ENCODE results near the gene ARHGAP6. TPM values are rescaled to one million over a fixed set of nuclear protein-coding genes. Genes with fewer than 3 reads are reported as not detected.
"Not testable (repeated sequence)": the region's sequence is repeated elsewhere in the genome, so short reads cannot be mapped to it uniquely, and the experiment has no call there.

The ARHGAP6 gene
- total and polyA plus RNA-seq, 8 donors: 7.0 to 25.4 (median 20.5) TPM

DNA sequence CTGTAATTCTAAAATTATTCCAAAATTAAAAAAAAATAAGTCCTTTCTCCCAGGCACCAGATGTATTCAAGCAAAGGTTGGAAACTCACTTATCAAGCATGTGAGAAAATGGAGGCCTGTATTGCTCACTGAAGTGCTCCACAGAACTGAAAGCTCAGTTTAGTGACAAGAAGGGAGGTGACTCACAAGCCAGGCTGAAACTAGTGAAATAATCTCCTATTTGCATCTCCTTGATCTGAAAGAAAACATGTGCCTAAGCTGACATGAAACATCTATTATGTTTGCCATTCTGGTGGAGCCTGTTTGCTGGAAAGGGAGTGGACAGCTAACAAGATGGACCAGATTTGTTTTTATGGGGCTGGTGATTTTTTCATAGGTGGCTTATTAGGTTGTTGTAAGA is 426.5 kb downstream of the ARHGAP6 start:
- ATAC-seq (peak; percentile 29), DNase-seq (no peak)
- TF ChIP-seq, protein P1, sequence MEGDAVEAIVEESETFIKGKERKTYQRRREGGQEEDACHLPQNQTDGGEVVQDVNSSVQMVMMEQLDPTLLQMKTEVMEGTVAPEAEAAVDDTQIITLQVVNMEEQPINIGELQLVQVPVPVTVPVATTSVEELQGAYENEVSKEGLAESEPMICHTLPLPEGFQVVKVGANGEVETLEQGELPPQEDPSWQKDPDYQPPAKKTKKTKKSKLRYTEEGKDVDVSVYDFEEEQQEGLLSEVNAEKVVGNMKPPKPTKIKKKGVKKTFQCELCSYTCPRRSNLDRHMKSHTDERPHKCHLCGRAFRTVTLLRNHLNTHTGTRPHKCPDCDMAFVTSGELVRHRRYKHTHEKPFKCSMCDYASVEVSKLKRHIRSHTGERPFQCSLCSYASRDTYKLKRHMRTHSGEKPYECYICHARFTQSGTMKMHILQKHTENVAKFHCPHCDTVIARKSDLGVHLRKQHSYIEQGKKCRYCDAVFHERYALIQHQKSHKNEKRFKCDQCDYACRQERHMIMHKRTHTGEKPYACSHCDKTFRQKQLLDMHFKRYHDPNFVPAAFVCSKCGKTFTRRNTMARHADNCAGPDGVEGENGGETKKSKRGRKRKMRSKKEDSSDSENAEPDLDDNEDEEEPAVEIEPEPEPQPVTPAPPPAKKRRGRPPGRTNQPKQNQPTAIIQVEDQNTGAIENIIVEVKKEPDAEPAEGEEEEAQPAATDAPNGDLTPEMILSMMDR (IDR thresholded peaks at IDR 0.05): no peak
- no peaks in the 10 kb centered on the region for H3K36me3 ChIP-seq
- H3K4me3 ChIP-seq: no peak overlapping the region
- intact Hi-C loops (cut with DNase I): no loop called here
- no peaks in the 10 kb centered on the region for H3K4me1 ChIP-seq
- H3K27ac ChIP-seq: no peak overlapping the region
- H3K9me3 ChIP-seq: no peaks in the 10 kb centered on the region
- H3K27me3 ChIP-seq: no peaks in the 10 kb centered on the region

DNA sequence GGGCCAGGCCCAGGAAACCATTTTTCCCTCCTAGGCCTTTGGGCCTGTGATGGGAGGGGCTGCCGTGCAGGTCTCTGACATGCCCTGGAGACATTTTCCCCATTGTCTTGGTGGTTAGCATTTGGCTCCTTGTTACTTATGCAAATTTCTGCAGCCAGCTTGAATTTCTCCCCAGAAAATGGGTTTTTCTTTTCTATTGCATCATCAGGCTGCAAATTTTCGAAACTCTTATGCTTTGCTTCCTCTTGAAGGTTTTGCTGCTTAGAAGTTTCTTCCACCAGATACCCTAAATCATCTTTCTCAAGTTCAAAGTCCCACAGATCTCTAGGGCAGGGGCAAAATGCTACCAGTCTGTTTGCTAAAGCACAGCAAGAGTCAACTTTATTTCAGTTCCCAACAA is 430.3 kb downstream of the ARHGAP6 start:
- H3K27me3 ChIP-seq; H3K9me3 ChIP-seq; H3K27ac ChIP-seq; H3K4me3 ChIP-seq; ATAC-seq; H3K4me1 ChIP-seq; H3K36me3 ChIP-seq; intact Hi-C loops (cut with DNase I); DNase-seq: not testable (repeated sequence)

DNA sequence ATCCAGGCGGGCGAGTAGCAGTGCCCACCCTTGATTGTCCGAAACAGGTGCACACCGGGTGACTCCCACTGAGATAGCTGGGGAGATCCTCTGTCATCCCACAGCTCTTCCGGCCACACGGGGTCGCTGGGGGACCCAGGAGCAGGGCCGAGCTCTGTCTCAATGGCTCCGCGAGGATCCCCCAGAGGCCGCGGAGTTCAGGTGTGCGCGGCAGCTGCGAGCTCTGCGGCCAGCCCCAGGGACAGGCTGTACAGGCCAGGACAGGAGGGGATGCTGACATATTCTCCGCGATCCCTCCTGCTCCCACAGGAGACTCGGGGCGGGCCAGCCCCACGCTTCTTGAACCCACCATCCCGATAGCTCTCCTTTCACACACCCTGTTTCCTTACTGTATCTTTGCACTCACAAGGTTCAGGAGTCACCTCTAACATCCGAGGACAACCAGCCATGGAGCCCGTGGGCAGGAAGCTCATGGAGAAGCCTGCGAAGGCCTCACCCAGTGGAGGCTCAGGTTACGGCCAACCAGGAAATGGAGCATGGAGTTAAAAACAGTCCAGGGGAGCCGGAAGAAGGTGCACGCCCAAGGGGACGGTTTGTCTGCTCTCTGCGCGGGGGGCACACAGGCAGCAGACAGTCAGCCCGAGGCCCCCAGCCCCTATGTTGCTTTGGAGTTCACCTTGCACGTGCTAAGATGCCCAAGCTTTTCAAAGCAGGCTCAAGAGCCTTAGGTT is 450.4 kb downstream of the ARHGAP6 start:
- ATAC-seq (no peak), DNase-seq (peak in 1 of 4 donors; percentile 32)
- Histone ChIP-seq H3K27ac (no peak overlapping the region), H3K9me3 (no peaks in the 10 kb centered on the region), H3K27me3 (no peaks in the 10 kb centered on the region), H3K36me3 (no peaks in the 10 kb centered on the region), H3K4me1 (no peaks in the 10 kb centered on the region), H3K4me3 (no peak overlapping the region)
- TF ChIP-seq, protein P1 (IDR thresholded peaks at IDR 0.05): no peak
- intact Hi-C loops (cut with DNase I): no loop called here

DNA sequence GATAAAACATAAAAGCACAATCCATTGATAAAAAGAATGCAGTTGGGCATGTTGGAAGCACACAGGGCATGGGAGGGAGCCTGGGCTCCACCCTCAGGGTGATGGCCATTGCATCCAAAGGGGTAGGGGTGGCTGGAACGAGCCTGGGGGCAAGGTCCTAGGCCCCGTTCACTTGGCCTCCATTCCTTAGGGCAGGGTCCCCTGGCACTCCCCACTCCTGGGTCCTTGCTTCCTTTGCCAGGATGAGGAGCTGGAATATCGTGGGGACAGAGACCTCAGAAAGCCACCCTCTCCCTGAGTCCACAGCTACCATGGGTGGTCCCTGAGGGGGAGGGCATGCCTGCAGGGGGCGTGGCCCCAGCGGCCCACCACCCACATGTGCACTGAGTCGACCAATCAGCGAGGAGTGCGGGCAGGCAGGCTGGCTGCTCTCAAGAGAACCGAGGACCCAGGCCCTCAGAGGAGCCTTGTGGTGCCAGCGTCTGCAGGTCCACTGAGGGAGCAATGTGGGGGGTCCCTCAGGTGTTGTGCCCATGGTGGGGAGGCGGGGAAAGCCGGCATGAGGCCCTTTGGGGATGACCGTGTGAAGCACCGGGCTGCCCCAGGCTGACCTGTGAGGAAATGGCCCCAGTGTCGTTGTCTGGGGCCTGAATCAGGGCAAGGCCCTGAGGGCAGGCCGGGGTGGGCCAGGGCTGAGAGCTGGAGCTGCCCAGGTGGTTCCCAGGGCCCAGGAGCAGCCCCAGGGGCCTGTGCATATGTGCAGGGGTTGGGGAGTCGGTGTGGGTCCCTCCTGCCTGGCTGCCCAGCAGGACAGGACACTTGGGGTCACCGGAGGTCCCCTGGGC is 451.2 kb downstream of the ARHGAP6 start:
- TF ChIP-seq, protein P1 (IDR thresholded peaks at IDR 0.05): no peak
- no peaks in the 10 kb centered on the region for H3K9me3 ChIP-seq
- no peaks in the 10 kb centered on the region for H3K27me3 ChIP-seq
- no peak overlapping the region for H3K4me3 ChIP-seq
- H3K36me3 ChIP-seq: no peaks in the 10 kb centered on the region
- H3K4me1 ChIP-seq: no peaks in the 10 kb centered on the region
- intact Hi-C loops (cut with DNase I): no loop called here
- no peak overlapping the region for H3K27ac ChIP-seq
- no peak for ATAC-seq
- DNase-seq: no peak

DNA sequence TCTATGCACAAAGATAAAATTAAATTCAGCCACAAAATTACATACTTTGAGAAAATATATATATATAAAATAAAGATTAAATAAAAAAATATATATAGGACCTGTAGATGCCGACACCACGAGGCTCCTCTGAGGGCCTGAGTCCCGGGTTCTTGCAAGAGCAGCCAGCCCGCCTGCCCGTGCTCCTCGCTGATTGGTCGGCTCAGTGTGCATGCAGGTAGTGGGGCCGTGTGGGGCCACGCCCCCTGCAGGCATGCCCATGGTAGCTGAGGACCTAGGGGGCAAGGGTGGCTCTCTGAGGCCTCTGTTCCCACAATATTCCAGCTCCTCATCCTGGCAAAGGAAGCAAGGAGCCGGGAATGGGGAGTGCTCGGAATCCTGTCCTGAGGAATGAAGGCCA is 453.0 kb downstream of the ARHGAP6 start:
- no peaks in the 10 kb centered on the region for H3K36me3 ChIP-seq
- no peaks in the 10 kb centered on the region for H3K27me3 ChIP-seq
- ATAC-seq (no peak), DNase-seq (peak in 1 of 4 donors; percentile 37)
- TF ChIP-seq, protein P1 (IDR thresholded peaks at IDR 0.05): no peak
- no peaks in the 10 kb centered on the region for H3K4me1 ChIP-seq
- intact Hi-C loops (cut with DNase I): no loop called here
- H3K27ac ChIP-seq: no peak overlapping the region
- H3K9me3 ChIP-seq: no peaks in the 10 kb centered on the region
- H3K4me3 ChIP-seq: no peak overlapping the region
